KMS-11 (cell line): ENCODE data around the gene RNASET2.

Source experiments
- H2AFZ ChIP-seq: fragments of 200-600 bp; sonication (generic); 2 replicates; pipeline ENCODE4 v1.6.1; 2016; ENCODE audit warnings: antibody characterized with exemption, mixed run types, low read depth
- H3K27ac ChIP-seq: fragments of 200-600 bp; sonication (generic); 2 replicates; pipeline ENCODE4 v1.6.1; 2016; ENCODE audit warnings: mild to moderate bottlenecking, mixed run types
- H3K27me3 ChIP-seq: fragments of 200-600 bp; sonication (generic); 2 replicates; pipeline ENCODE4 v1.6.1; 2017; ENCODE audit warnings: mild to moderate bottlenecking, low read depth, mixed run types, moderate library complexity; ENCODE audit not compliant: insufficient read depth
- H3K36me3 ChIP-seq: fragments of 200-600 bp; sonication (generic); 2 replicates; pipeline ENCODE4 v1.6.1; 2017; ENCODE audit warnings: mild to moderate bottlenecking, mixed run types; ENCODE audit not compliant: insufficient read depth
- H3K4me1 ChIP-seq: fragments of 200-600 bp; sonication (generic); 2 replicates; pipeline ENCODE4 v1.6.1; 2016; ENCODE audit warnings: mild to moderate bottlenecking, low read depth, mixed run types; ENCODE audit not compliant: poor library complexity, severe bottlenecking
- H3K4me2 ChIP-seq: fragments of 200-600 bp; sonication (generic); 2 replicates; pipeline ENCODE4 v1.7.0; 2016; ENCODE audit warnings: mild to moderate bottlenecking, mixed run types
- H3K4me3 ChIP-seq: fragments of 200-600 bp; sonication (generic); IDR thresholded peaks from 2 replicates; pipeline ENCODE4 v1.6.1; 2017; ENCODE audit warnings: low read depth, low read length, mixed read lengths; ENCODE audit not compliant: insufficient read depth
- H3K79me2 ChIP-seq: fragments of 200-600 bp; sonication (generic); 2 replicates; pipeline ENCODE4 v1.6.1; 2016; ENCODE audit warnings: low read depth, mixed run types; ENCODE audit not compliant: insufficient read depth
- H3K9ac ChIP-seq: fragments of 200-600 bp; sonication (generic); 2 replicates; pipeline ENCODE4 v1.6.1; 2016; ENCODE audit warnings: mild to moderate bottlenecking, mixed run types
- H4K20me1 ChIP-seq: fragments of 200-600 bp; sonication (generic); 2 replicates; pipeline ENCODE4 v1.6.1; 2016; ENCODE audit warnings: mild to moderate bottlenecking, mixed run types; ENCODE audit not compliant: insufficient read depth
- CTCF ChIP-seq: fragments of 200-600 bp; sonication (generic); conservative IDR thresholded peaks from 2 replicates; pipeline ENCODE4 v1.6.1; 2017; ENCODE audit warnings: low read depth, mild to moderate bottlenecking, antibody characterized with exemption, low read length, moderate library complexity, mixed read lengths

Gene RNASET2

GRCh38 chr6:166932616-166933015, 23.7 kb downstream of the RNASET2 start:
- Histone ChIP-seq H3K36me3 (no peaks in the 10 kb centered on the region), H3K4me2 (no peak overlapping the region), H3K9ac (no peak overlapping the region), H3K79me2 (no peaks in the 10 kb centered on the region), H3K27ac (no peak overlapping the region), H3K4me3 (no peak overlapping the region), H3K27me3 (no peaks in the 10 kb centered on the region), H3K4me1 (no peaks in the 10 kb centered on the region), H4K20me1 (no peaks in the 10 kb centered on the region), H2AFZ (no peak overlapping the region)
- TF ChIP-seq CTCF = no peak

GRCh38 chr6:166932116-166932515, 24.2 kb downstream of the RNASET2 start:
- no peaks in the 10 kb centered on the region for H3K4me1 ChIP-seq
- no peaks in the 10 kb centered on the region for H3K79me2 ChIP-seq
- H2AFZ ChIP-seq = no peak overlapping the region
- no peaks in the 10 kb centered on the region for H3K27me3 ChIP-seq
- no peak for TF ChIP-seq CTCF
- no peak overlapping the region for H3K9ac ChIP-seq
- no peaks in the 10 kb centered on the region for H3K36me3 ChIP-seq
- H3K4me3 ChIP-seq = no peak overlapping the region
- H3K4me2 ChIP-seq = no peak overlapping the region
- no peaks in the 10 kb centered on the region for H4K20me1 ChIP-seq
- H3K27ac ChIP-seq = no peak overlapping the region

- no peak overlapping the region for H3K4me3 ChIP-seq
- no peaks in the 10 kb centered on the region for H3K4me1 ChIP-seq
- no peak overlapping the region for H3K4me2 ChIP-seq
- H4K20me1 ChIP-seq = no peaks in the 10 kb centered on the region
- H3K36me3 ChIP-seq = no peaks in the 10 kb centered on the region
- TF ChIP-seq CTCF = no peak
- H2AFZ ChIP-seq = no peak overlapping the region
- H3K79me2 ChIP-seq = no peaks in the 10 kb centered on the region
- no peak overlapping the region for H3K27ac ChIP-seq
- no peaks in the 10 kb centered on the region for H3K27me3 ChIP-seq
- H3K9ac ChIP-seq = no peak overlapping the region
Observed at GRCh38 chr6:166931426-166931970, 24.9 kb downstream of the RNASET2 start.

- H3K27me3 ChIP-seq = no peaks in the 10 kb centered on the region
- no peaks in the 10 kb centered on the region for H3K79me2 ChIP-seq
- no peaks in the 10 kb centered on the region for H4K20me1 ChIP-seq
- H3K9ac ChIP-seq = no peak overlapping the region
- no peak overlapping the region for H3K4me2 ChIP-seq
- no peaks in the 10 kb centered on the region for H3K4me1 ChIP-seq
- no peak overlapping the region for H3K4me3 ChIP-seq
- TF ChIP-seq CTCF = no peak
- no peak overlapping the region for H3K27ac ChIP-seq
- no peak overlapping the region for H2AFZ ChIP-seq
- H3K36me3 ChIP-seq = no peaks in the 10 kb centered on the region
Observed at GRCh38 chr6:166930354-166930891, 25.9 kb downstream of the RNASET2 start.
